SK-N-SH (cell line): ENCODE measurements around the gene SNAPC1. TPM values are rescaled to one million over a fixed set of nuclear protein-coding genes. Genes with fewer than 3 reads are reported as not detected.
"Not testable (repeated sequence)": the region's sequence is repeated elsewhere in the genome, so short reads cannot be mapped to it uniquely, and the experiment has no call there.

ENCODE experiments used
- CTCF ChIA-PET: fragments of 300-600, 350-600 bp; formaldehyde crosslinking; extraction: SDS; loops from one replicate; lab custom pipeline; 2021; lab: Yijun Ruan, JAX
- POLR2A ChIA-PET: fragments of 350-600 bp; sonication (Branson Sonifier 250); formaldehyde crosslinking; extraction: SDS; loops from one replicate; lab custom pipeline; 2020; ENCODE audit warnings: antibody characterized with exemption, inconsistent platforms; lab: Yijun Ruan, JAX
- DNase-seq: peaks from one replicate; pipeline ENCODE4 v3.0.0; 2012
- H2AFZ ChIP-seq: fragments of 200-600 bp; sonication (generic); 2 replicates; pipeline ENCODE4 v1.8.1; 2016; ENCODE audit warnings: antibody characterized with exemption, mild to moderate bottlenecking, low read depth
- H3F3A ChIP-seq: fragments of 200-600 bp; sonication (generic); replicated peaks from 2 replicates; pipeline ENCODE3; 2016; ENCODE audit warnings: antibody characterized with exemption, mild to moderate bottlenecking; ENCODE audit not compliant: insufficient read depth
- H3K27ac ChIP-seq, 2 experiments: fragments of 200-500 bp in 1 of 2; fragments of 200-600 bp in 1 of 2; sonication (Bioruptor generic) in 1 of 2; sonication (generic), shearing (Covaris generic) in 1 of 2; 2 replicates each; pipeline versions ENCODE4 v1.5.1 to v1.6.1; 2014 to 2016; ENCODE audit warnings: low read depth in 2 of 2, inconsistent platforms in 1 of 2, low read length in 1 of 2, mild to moderate bottlenecking in 1 of 2, mixed read lengths in 1 of 2
- H3K27me3 ChIP-seq: fragments of 200-600 bp; sonication (generic), shearing (Covaris generic); 2 replicates; pipeline ENCODE4 v1.6.1; 2016; ENCODE audit warnings: mixed run types; ENCODE audit not compliant: insufficient read depth
- H3K36me3 ChIP-seq, 2 experiments: fragments of 200-500 bp in 1 of 2; fragments of 200-600 bp in 1 of 2; sonication (Bioruptor generic) in 1 of 2; sonication (generic) in 1 of 2; replicated peaks in 1 of 2; 2 replicates each; pipeline versions ENCODE3 to v1.5.1; 2014 to 2016; ENCODE audit warnings: low read length in 1 of 2, mild to moderate bottlenecking in 1 of 2; ENCODE audit not compliant: insufficient read depth in 2 of 2, control insufficient read depth in 1 of 2
- H3K4me1 ChIP-seq, 2 experiments: fragments of 200-500 bp in 1 of 2; fragments of 200-600 bp in 1 of 2; sonication (Bioruptor generic) in 1 of 2; sonication (generic), shearing (Covaris generic) in 1 of 2; 2 replicates each; pipeline versions ENCODE4 v1.5.1 to v1.6.1; 2014 to 2016; ENCODE audit warnings: low read depth in 1 of 2, low read length in 1 of 2, mixed run types in 1 of 2; ENCODE audit not compliant: insufficient read depth in 2 of 2, control insufficient read depth in 1 of 2
- H3K4me2 ChIP-seq: fragments of 200-600 bp; sonication (generic), shearing (Covaris generic); 2 replicates; pipeline ENCODE4 v1.6.1; 2017; ENCODE audit warnings: mixed run types
- H3K4me3 ChIP-seq, 2 experiments: fragments of 200-500 bp in 1 of 2; fragments of 200-600 bp in 1 of 2; sonication (Bioruptor generic) in 1 of 2; sonication (generic), shearing (Covaris generic) in 1 of 2; 2 replicates each; pipeline versions ENCODE4 v1.5.1 to v1.8.1; 2014 to 2016; ENCODE audit warnings: low read depth in 2 of 2, inconsistent platforms in 1 of 2, low read length in 1 of 2, mild to moderate bottlenecking in 1 of 2, mixed read lengths in 1 of 2, moderate library complexity in 1 of 2
- H3K79me2 ChIP-seq: fragments of 200-600 bp; sonication (generic); 2 replicates; pipeline ENCODE4 v1.8.1; 2017; ENCODE audit warnings: mild to moderate bottlenecking; ENCODE audit not compliant: insufficient read depth
- H3K9ac ChIP-seq: fragments of 200-600 bp; sonication (generic); 2 replicates; pipeline ENCODE4 v1.6.1; 2017; ENCODE audit warnings: mixed run types
- H3K9me2 ChIP-seq: fragments of 200-600 bp; sonication (generic); 2 replicates; pipeline ENCODE4 v1.6.1; 2017; ENCODE audit warnings: mixed run types
- H3K9me3 ChIP-seq: fragments of 200-600 bp; sonication (generic); 2 replicates; pipeline ENCODE4 v1.6.1; 2017; ENCODE audit warnings: mixed run types, mild to moderate bottlenecking, moderate library complexity
- H4K20me1 ChIP-seq: fragments of 200-600 bp; sonication (generic); 2 replicates; pipeline ENCODE4 v1.6.1; 2017; ENCODE audit warnings: mild to moderate bottlenecking, mixed run types; ENCODE audit not compliant: insufficient read depth
- ELF1 ChIP-seq: IDR thresholded peaks from 2 replicates; pipeline ENCODE4 v1.4.0; 2012
- FOSL2 ChIP-seq: IDR thresholded peaks from 2 replicates; pipeline ENCODE4 v1.4.0; 2012; ENCODE audit warnings: low read depth, mild to moderate bottlenecking, moderate library complexity, borderline replicate concordance
- FOXJ3 ChIP-seq: sonication (generic); formaldehyde crosslinking; IDR thresholded peaks from 2 replicates; pipeline ENCODE4 v1.5.1; 2020; ENCODE audit warnings: mild to moderate bottlenecking, missing genetic modification reagents
- FOXM1 ChIP-seq: IDR thresholded peaks from 2 replicates; pipeline ENCODE4 v1.4.0; 2012; ENCODE audit warnings: low read depth, mild to moderate bottlenecking
- GABPA ChIP-seq: IDR thresholded peaks from 2 replicates; pipeline ENCODE4 v1.4.0; 2012; ENCODE audit warnings: low read depth, mild to moderate bottlenecking
- MAX ChIP-seq: IDR thresholded peaks from 2 replicates; pipeline ENCODE4 v1.4.0; 2012; ENCODE audit warnings: low read depth
- NFIC ChIP-seq: IDR thresholded peaks from 2 replicates; pipeline ENCODE4 v1.4.0; 2012; ENCODE audit warnings: borderline replicate concordance
- PBX3 ChIP-seq: IDR thresholded peaks from 2 replicates; pipeline ENCODE4; 2012
- RFX5 ChIP-seq: IDR thresholded peaks from 2 replicates; pipeline ENCODE4 v1.6.1; 2012; ENCODE audit warnings: mild to moderate bottlenecking, improper control_type of control experiment, low read length
- SIN3A ChIP-seq: IDR thresholded peaks from 2 replicates; pipeline ENCODE4 v1.6.1; 2012; ENCODE audit warnings: low read depth, mild to moderate bottlenecking, low read length, moderate library complexity, borderline replicate concordance
- TAF1 ChIP-seq: IDR thresholded peaks from 2 replicates; pipeline ENCODE4 v1.6.1; 2012; ENCODE audit warnings: low read depth, mild to moderate bottlenecking, low read length, moderate library complexity, borderline replicate concordance
- TCF12 ChIP-seq: IDR thresholded peaks from 2 replicates; pipeline ENCODE4 v1.4.0; 2012
- TEAD4 ChIP-seq: IDR thresholded peaks from 2 replicates; pipeline ENCODE4 v1.4.0; 2012; ENCODE audit warnings: mild to moderate bottlenecking, borderline replicate concordance; ENCODE audit not compliant: insufficient read depth
- USF1 ChIP-seq: IDR thresholded peaks from 2 replicates; pipeline ENCODE4 v1.4.0; 2012; ENCODE audit warnings: low read depth, borderline replicate concordance
- ZBTB33 ChIP-seq: IDR thresholded peaks from 2 replicates; pipeline ENCODE4 v1.4.0; 2012; ENCODE audit warnings: low read depth, borderline replicate concordance
- WGBS: methylation state at CpG from one replicate; pipeline ENCODE4 v1.1.6; 2017; ENCODE audit warnings: low lambda C conversion rate; 5-methylcytosine and 5-hydroxymethylcytosine counted together
- polyA plus RNA-seq, 3 experiments: library from polyadenylated mRNA; depleted of rRNA; stranded (reverse); fragments of >200 nt; gene quantifications; 2 replicates each; pipeline ENCODE4 v1.2.3, GENCODE V29; 2012

SNAPC1 gene
- polyA plus RNA-seq, 1 of the 3 experiments (the other 2 are of a cell fraction), result 3.4 TPM

- H3K4me3 ChIP-seq, H3K27ac ChIP-seq, H3K9me3 ChIP-seq: not testable (repeated sequence)
- TF ChIP-seq TEAD4 (peak; percentile 83), PBX3 (0 out of 2 replicates have a peak, but pooled peaks have one; percentile 18), TCF12 (peak; percentile 34; the same call in 1 of the 2 replicates)
- TF ChIP-seq, all 33 proteins: peak for 3; not testable (repeated sequence) for 30
- H3K9ac ChIP-seq, H3K4me2 ChIP-seq, POLR2A ChIA-PET, H2AFZ ChIP-seq, H4K20me1 ChIP-seq, H3K9me2 ChIP-seq, H3K27me3 ChIP-seq, H3K79me2 ChIP-seq, DNase-seq: not testable (repeated sequence)
- Histone ChIP-seq H3F3A (peaks cover 19% of the 10 kb centered on the region), H3K4me1 (peaks cover 4 to 11% of the 10 kb centered on the region in 2 experiments; a peak in 2 of 4 replicates), H3K36me3 (peaks cover 1 to 17% of the 10 kb centered on the region in 2 experiments)
- CTCF ChIA-PET, result interaction anchor here (0.6 kb wide), 1 partner anchor 11 kb away, joined by 4 read pairs; no protein-coding TSS in a partner anchor
Measured at GRCh38 chr14:61755382-61755742, 6.9 kb upstream of the SNAPC1 start.

- Histone ChIP-seq H2AFZ (no peak overlapping the region), H3K27ac (no peak overlapping the region), H3F3A (peaks cover 15% of the 10 kb centered on the region), H3K79me2 (no peaks in the 10 kb centered on the region), H3K9me2 (no peaks in the 10 kb centered on the region), H3K27me3 (no peaks in the 10 kb centered on the region), H3K9ac (no peak overlapping the region), H3K4me2 (no peak overlapping the region), H3K4me1 (peaks cover 4 to 11% of the 10 kb centered on the region in 2 experiments; a peak in 2 of 4 replicates), H4K20me1 (no peaks in the 10 kb centered on the region), H3K4me3 (no peak overlapping the region), H3K9me3 (no peaks in the 10 kb centered on the region), H3K36me3 (peaks cover 0 to 11% of the 10 kb centered on the region in 2 experiments)
- CTCF ChIA-PET, result interaction anchor here (2.3 kb wide), 1 partner anchor 81 kb away, joined by 12 read pairs; no protein-coding TSS in a partner anchor
- TF ChIP-seq FOSL2 (no peak), RFX5 (no peak), SIN3A (no peak)
- WGBS, result 87% methylated on average over 2 of the region's 2 CpGs
- DNase-seq, result no peak
- POLR2A ChIA-PET, result no interaction called here
Measured at GRCh38 chr14:61756135-61756534, 6.1 kb upstream of the SNAPC1 start.

- no peak for DNase-seq
- H3K79me2 ChIP-seq, result peaks cover 26% of the 10 kb centered on the region
- POLR2A ChIA-PET, result no interaction called here
- H3F3A ChIP-seq, result peaks cover 4% of the 10 kb centered on the region
- H3K36me3 ChIP-seq, result no peaks in the 10 kb centered on the region
- H3K4me2 ChIP-seq, result no peak overlapping the region
- no peak overlapping the region for H3K27ac ChIP-seq
- H4K20me1 ChIP-seq, result no peaks in the 10 kb centered on the region
- no peak overlapping the region for H3K9ac ChIP-seq
- no peaks in the 10 kb centered on the region for H3K9me3 ChIP-seq
- H3K4me1 ChIP-seq, result peaks cover 6 to 11% of the 10 kb centered on the region in 2 experiments; a peak in 3 of 4 replicates
- H3K9me2 ChIP-seq, result no peaks in the 10 kb centered on the region
- H3K27me3 ChIP-seq, result no peaks in the 10 kb centered on the region
- WGBS, result 82% methylated on average over 7 of the region's 7 CpGs
- CTCF ChIA-PET, result interaction anchor here (1.8 kb wide), 1 partner anchor 78 kb away, joined by 7 read pairs; no protein-coding TSS in a partner anchor
- no peak overlapping the region for H2AFZ ChIP-seq
- H3K4me3 ChIP-seq, result no peak overlapping the region
- TF ChIP-seq FOXJ3 (no peak), TCF12 (no peak), NFIC (no peak), FOXM1 (no peak), ELF1 (no peak), USF1 (no peak), GABPA (no peak), MAX (no peak), TAF1 (no peak), ZBTB33 (no peak)
Measured at GRCh38 chr14:61759878-61760277, 2.3 kb upstream of the SNAPC1 start.
